ENCODE data around the gene KIAA0319L.
A peak's percentile ranks its signal among the peaks of the same experiment; 100 is the strongest.
"Not testable (repeated sequence)": the region's sequence is repeated elsewhere in the genome, so short reads cannot be mapped to it uniquely, and the experiment has no call there.

The KIAA0319L gene

DNA sequence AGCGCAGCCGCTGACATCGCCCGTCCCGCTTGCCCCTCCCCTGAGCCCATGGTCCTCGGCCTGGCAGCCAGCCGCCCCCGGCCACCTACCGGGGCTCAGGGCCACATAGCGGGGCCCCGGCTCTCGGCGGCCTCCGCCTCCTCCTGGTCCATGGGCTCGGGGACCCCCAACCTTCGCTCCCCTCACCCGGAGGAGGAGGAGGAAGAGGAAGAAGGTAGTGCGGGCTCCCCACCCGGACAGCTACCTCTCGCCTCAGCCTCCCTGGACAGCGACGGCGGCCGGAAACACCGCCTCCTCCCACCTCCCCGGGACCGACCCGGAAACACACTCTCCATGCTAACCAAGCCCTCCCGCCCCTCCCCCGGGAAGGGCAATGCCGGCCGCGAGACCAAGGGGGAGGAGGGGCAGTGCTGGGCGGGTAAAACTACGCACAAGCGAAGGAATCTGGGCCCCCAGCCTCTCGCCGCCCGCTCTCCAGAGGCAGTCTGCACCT lies at the start of gene KIAA0319L:
KIAA0319L (minus strand) TSS at position 286 of the 493 bp plus-strand sequence. CDS start 2,912 bp downstream, outside the sequence.
- no peak for DNase-seq (ENCODE audit: low read depth)

DNA sequence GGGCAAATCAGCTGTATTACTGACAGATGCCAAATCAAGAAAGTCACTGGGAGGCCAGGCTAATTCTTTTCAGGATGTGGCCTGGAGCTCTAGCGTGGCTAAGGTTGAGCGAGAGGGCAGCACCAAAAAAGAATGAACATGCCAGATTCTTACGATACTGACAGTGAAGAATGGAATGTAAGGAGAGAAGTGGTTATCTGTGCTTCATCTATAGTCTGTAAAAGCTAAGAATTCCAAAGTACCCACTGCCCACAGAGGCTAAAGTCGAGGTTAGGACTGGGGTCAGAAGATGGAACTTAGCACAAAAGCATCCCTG lies 48.6 kb upstream of the KIAA0319L start:
- DNase-seq (ENCODE audit: low read depth): peak; percentile 38

DNA sequence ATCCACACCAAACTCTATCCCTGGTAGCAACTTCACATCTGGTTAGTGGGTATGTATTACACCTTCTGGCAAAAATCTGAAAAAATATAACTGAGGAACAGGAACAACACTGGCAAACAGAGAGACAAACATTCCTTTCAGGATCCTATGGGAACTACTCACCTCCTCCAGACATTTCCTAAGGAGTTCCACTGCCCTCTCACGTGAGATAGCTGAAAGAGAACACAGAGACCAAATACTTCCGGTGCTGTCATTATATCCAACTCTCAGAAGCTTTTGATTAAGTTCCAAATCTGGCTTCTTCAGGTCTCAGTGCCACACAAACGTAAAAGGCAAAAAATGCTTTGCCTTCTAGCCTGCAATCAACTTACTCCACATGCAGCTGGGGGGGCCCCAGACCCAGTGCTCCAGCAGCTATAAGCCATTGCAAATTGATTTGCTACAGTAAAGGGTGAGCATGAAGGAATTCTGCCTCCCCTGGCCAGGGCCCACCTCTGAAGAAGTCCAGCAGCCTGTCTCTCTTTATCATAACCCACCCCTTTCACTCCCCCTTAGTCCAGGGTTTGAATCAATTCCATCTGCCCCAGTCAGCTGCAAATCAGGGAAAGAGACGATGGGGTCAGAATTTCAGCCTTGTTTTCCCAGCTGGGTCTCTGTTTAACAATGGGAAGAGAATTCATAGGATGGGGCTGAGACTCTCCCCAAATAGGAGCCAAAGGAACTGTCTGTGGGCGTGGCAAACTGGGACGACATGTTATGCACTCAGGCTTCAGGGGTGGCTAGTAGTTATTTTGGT lies 48.1 kb upstream of the KIAA0319L start:
- DNase-seq (ENCODE audit: low read depth): no peak

DNA sequence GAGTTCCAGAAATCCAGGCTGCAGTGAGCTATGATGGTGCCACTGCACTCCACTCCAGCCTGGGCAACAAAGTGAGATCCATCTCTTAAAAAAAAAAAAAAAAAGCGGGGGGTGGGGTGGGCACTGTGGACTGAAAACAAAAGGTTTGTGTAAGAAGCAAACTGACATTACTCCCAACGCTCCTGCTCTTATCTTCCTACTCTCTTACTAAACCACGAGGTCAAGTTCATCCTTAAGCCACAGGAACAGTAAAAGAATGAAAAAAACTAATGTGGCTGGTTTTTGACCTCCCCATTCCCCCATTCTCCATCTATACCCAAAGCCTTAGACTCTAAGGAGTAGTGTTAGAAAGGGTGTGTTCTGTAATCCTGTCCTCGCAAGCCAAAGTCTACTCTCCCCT lies 46.7 kb upstream of the KIAA0319L start:
- no peak for DNase-seq (ENCODE audit: low read depth)

DNA sequence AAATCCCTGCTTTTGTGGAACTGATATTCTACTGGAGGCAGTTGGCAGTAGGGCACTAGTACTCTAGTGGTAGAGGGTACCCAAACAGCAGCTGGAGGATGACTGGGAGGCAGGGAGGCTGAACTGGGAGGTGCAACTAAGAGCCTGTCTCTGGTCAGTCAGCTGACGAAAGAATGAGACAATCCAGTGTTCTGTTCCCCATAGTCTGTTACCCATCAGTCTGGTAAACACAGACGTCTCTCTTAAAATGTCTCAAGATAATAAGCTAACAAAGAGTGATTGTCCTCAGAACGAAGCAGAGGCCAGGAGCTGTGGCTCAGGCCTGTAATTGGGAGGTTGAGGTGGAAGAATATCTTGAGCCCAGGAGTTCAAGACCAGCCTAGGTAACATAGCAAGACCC lies 46.3 kb upstream of the KIAA0319L start:
- no peak for DNase-seq (ENCODE audit: low read depth)

DNA sequence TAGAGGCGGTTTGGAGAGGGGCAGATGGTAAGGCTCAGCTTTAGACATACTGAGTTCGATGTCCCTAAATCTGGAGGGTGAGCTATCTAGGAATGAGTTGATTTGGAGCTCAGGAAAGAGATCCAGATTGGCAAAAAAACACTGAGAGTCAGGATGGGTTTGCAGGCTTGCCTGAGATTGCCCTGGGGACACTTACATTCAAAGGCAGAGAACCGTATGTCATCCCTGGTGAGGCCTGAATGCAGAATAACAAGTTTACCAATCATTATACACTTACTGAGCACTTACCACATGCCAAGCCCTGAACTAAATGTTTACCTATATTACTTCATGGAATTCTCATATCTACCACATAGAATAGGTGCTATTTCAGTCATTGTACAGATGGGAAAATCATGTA lies 43.4 kb upstream of the KIAA0319L start:
- DNase-seq (ENCODE audit: low read depth): no peak

DNA sequence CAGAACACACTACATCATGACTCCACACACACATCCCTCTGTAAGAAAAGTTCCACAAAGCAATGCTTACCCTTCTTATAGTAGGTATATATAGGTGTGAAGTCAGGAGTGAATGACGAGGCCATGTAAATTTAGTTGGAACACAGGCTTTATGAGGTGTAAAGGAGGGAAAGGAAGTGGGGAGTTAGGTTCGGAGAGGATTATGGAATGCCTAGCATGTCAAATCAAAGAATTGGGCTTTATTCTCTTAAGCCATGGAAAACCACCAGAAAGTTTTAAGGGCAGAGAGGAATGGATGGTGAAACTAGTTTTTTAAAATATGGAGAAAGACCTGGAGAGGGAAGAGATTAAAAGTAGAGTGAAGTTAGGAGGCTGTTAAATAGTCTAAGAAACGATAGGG lies 42.2 kb upstream of the KIAA0319L start:
- DNase-seq (ENCODE audit: low read depth): no peak

DNA sequence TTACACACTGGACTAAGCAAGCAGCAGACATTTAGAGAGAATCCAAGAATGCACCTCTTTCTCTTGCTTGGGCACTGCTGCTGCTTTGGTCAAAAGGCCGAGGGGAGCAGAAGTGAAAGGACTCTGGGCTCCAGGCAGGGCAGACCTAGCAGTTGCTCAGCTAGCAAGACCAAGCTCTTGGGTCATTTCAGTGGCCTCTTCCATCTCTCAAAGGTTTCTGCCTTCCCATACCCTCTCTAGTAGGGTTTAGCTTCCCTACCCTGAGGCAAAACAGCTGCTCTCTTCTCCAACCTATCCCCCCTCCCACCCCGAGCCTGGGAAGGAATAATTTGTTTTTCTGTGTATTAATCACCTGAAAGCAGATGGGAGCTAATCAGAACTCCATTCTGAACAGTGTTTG lies 41.7 kb upstream of the KIAA0319L start:
- DNase-seq (ENCODE audit: low read depth): no peak

DNA sequence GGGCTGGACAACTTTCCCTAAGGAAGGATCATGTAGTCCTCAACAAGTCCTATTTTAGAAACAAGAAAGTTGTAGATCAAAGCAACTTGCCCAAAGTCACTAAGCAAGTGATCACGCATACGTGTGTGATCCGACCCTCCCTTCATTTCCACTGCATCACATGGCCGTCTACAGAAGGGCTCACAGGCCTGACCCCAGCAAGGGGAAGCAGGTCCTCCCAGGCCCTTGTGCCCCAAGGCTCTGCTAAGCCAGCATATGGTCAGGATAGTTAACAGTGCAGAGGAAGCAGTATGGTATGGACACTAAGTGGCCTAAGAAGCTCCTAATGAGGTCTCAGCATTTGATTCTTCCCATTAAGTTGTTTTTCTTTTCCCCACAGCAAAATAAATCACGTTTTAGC lies 40.7 kb upstream of the KIAA0319L start:
- no peak for DNase-seq (ENCODE audit: low read depth)

DNA sequence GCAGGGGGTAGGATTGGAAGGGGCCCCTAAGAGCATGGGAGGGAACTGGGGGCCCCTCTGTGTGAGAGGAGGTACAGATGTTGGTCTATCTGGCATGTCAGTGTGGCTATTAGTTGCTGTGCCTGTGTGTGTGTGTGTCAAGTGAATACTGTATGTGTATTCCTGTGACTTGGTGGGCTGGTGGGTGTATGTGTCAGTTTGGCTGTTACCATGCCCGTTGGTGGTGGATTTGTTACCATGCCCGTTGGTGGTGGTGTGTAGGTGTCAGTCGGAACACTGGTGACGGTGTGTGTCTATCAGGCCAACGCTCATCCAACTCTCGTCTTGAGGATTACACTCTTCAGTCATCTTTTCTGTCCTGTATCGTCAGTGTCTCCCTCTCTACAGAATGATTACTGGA lies 38.5 kb upstream of the KIAA0319L start:
- DNase-seq (ENCODE audit: low read depth): no peak

DNA sequence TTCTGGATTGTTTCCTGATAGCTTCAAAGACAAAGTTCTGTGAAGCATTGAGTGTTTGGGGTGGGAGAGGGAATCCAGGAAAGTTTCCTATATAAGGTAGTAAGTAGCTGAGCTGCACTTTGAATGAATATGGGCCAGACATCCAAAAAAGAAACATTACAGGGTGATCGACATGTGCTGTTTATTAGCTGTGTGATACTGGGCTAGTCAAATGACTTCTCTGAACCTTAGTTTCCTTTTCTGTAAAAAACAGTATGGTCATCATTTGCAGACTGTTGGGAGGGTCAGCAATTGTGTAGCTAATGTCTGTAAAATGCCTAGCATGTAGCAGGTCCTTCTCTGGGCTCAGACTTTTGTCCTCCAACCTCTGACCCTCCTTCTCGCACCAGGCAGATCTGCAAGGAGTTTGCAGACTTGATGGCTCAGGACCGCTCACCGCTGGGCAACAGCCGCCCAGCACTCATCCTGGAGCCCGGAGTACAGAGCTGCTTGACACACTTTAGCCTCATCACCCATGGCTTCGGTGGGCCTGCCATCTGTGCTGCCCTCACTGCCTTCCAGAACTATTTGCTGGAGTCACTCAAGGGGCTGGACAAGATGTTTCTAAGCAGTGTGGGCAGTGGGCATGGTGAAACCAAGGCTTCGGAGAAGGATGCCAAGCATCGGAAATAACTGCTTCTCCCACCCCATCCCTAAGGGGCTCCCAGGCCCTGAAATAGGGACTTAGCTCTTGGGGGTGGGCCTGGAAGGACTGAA lies 37.0 kb upstream of the KIAA0319L start:
- DNase-seq (ENCODE audit: low read depth): no peak

DNA sequence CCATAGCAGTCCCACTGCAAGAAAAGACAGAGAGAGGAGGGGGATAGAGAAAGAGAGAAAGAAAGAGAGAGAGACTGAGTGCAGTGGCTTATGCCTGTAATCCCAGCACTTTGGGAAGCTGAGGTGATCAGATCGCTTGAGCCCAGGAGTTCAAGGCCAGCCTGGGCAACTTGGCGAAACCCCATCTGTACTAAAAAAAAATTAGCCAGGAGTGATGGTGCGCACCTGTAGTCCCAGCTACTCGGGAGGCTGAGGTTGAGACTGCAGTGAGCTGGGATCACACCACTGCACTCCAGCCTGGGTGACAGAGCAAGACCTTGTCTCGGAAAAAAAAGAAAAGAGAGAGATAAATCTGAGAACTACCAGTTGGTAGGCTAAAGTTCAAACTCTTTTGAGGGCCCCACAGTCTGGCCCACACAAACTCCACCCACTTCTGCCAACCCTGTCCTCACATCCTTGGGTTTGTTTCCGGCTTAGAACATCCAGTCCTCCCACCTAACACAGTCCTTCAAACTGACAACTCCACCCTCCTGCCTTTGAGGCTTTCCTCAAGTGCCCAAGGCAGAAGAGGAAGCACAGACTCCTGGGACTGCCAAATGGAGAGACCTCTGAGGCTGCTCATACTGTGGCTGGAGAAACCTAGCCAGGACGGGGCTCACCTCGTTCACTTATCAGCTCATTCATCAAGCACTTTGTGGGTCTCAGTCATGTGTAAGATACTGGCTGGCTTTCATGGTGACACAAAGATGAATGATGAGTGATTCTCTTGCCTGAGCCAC lies 36.0 kb upstream of the KIAA0319L start:
- DNase-seq (ENCODE audit: low read depth): no peak

DNA sequence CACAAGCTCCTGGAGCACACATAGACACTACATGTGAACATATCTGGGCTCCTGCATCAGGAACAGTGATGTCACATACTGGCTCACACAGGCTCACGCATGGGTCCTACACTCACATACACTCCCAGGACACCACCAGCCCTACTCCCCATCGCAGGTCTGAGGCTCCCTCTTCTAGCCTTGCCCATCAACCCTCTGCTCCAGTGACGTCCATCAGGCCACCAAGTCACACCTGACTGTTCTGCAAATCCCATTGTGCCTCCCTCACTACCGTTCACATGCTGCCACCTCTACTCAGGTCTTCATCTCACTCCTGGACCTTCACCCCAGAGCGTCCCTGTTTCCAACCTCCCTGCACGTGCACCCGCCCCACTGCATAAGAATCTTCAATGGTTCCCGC lies 34.0 kb upstream of the KIAA0319L start:
- no peak for DNase-seq (ENCODE audit: low read depth)

DNA sequence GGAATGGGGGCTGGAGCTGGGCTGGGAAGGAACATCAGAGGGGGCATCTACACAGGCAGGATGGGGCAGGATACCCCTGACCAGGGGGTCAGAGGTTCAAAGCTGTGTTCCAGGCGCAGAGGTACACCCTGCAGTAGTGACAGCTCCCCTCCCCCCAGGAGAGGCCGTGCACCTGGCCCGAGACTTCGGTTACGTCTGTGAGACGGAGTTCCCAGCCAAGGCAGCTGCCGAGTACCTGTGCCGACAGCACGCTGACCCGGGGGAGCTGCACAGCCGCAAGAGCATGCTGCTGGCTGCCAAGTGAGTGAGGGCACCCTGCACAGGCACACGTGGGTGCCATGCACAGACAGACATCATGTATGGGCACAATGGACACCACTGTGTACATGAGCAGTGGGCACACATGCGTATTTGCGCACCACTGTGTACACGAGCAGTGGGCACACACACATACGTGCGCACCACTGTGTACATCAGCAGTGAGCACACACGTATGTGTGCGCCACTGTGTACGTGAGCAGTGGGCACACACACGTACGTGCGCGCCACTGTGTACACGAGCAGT lies 33.4 kb upstream of the KIAA0319L start:
- DNase-seq (ENCODE audit: low read depth): no peak

DNA sequence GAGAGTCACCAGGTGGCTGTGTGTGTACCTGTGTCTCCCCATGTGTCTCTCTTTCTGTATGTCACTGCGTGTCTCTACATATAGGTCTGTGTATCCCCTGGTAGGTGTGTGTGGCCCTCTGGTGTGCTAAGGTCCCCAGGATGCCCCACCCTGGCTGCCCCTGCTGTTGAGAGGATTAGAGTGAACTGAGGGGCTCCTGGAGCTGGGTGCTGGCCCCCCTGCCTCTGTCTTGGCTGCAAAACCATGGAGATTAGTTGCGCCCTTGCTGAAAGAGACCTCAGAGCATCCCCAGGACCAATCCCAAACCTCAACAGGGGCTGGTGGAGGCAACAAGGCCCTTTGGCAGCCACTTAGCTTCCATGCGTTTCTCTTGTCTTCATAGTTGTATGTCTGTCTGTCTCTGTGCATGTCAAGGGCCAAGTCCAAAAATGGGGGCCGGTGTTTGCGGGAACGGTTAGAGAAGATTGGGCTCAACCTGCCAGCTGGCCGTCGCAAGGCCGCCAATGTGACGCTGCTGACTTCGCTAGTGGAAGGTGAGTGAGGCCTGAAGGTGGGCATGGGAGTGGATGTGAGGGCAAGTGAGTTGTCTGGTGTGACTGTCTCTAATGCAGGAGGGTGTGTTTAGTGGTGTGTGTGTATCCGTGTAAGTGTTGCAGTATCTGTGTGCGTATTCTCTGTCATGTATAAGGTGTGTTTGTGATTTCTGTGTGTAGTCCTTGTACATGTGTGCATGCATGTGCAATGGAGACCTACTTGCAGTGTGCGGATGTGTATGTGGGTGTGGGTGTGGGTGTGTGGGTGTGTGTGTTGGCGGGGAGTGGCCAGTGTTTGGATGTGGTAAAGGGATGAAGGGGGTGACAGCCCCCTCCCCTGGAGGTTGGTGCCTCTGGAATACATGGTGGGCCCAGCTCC lies 32.6 kb upstream of the KIAA0319L start:
- no peak for DNase-seq (ENCODE audit: low read depth)

DNA sequence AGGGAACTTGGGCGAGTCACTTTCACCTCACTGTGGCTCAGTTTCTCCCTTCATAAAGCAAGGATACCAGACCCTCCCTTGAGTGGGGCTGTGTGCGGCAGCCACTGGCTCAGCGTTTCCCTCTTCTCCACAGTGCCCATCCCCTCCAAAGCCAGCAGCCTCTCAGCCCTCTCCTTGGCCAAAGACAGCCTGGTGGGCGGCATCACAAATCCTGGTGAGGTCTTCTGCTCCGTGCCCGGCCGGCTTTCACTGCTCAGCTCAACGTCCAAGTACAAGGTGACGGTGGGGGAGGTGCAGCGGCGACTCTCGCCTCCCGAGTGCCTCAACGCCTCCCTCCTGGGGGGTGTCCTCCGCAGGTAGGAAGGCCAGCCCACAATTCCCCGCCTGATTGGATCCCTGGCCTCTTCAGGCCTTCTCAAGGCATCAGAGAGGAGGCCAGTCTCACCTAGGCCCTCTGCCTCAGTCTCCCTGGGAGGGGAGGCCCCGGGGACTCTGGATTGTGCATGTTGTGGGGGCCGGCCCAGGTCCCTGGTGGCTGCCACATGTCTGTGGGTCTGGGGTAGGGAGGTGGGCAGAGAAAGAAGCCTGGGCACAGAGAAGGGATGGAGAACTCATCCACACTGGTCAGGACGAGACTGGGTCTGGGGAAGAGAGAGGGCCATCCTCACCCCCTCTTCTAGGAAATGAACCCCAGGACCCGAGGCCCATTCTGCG lies 31.2 kb upstream of the KIAA0319L start:
- no peak for DNase-seq (ENCODE audit: low read depth)

DNA sequence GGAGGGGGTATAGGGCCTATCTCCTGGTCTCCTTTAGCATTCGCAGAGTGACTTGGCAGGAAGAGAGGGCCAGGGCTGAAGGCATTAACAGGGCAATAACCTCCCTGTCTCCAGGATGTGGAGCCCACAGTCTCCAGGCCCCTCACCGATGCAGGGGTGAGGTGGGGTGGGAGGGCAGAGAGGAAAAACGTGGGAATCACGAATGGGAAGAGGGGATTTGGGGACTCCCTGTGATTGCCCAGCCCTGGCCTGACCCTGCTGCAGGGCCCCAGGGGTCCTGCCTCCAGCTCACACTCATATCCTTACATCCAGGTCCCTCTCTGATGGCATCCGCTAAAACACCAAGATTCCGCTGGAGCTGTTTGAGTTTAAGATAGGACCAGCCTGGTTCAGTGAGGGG lies 30.5 kb upstream of the KIAA0319L start:
- no peak for DNase-seq (ENCODE audit: low read depth)

DNA sequence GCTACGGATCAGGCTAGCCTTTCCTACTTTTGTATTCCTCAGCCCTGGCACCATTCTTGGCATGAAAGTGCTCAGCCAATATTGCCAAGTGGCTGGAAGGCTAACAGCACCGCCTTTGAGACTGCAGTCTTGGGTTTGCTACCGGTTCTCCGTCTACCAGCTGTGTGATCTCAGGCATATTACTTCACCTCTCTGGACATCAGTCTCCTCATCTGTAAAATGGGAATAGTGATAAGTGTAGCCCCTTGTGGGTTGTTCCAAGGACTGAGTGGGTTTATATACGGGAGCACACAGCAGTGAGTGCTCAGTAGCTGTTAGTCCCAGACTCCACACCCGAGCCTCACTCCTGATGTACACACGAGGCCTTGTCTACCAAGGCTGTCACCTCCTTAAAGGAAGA lies 29.6 kb upstream of the KIAA0319L start:
- no peak for DNase-seq (ENCODE audit: low read depth)

DNA sequence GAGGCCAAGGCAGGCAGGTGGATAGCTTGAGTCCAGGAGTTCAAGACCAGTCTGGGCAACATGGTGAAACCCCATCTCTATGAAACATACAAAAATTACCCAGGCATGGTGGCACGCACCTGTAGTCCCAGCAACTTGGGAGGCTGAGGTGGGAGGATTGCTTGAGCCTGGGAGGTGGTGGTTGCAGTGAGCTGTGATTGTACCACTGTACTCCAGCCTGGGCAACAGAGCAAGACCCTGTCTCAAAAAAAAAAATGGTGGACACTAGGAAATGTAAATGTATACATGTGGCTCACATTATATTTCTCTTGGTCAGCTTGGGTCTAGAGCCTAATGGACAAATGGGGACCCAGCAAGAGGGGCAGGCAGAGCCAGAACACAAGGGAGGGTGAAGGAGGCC lies 28.6 kb upstream of the KIAA0319L start:
- not testable (repeated sequence) for DNase-seq (ENCODE audit: low read depth)

DNA sequence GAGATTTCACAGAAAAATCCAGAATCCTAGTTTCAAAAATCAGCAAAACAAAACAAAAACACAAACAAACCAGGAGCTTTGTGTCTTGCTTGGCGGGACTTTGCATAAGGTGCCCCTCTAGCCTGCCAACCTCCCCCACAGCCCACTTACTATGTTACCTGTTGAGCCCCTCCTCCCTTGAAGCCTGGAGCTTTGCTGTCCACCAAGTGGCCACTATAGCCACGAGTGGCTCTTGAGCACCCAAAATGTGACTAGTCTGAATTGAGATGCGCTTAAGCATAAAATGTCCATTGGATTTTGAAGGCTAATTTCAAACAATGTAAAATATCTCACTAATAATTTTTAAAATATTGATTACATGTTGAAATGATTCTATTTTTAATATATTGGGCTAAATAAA lies 28.1 kb upstream of the KIAA0319L start:
- no peak for DNase-seq (ENCODE audit: low read depth)

DNA sequence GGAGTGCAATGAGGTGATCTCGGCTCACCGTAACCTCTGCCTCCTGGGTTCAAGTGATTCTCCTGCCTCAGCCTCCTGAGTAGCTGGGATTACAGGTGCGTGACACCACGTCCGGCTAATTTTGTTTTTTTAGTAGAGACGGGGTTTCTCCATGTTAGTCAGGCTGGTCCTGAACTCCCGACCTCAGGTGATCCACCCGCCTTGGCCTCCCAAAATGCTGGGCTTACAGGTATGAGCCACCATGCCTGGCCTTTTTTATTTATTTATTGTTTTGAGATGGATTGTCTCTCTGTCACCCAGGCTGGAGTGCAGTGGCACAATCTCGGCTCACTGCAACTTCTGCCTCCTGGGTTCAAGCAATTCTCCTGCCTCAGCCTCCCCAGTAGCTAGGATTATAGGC lies 24.4 kb upstream of the KIAA0319L start:
- not testable (repeated sequence) for DNase-seq (ENCODE audit: low read depth)

Data from non-pigmented ciliary epithelial cell (primary cell).